HUDEP-2 (cell line): ENCODE data around the gene ACSBG1.

Source experiments
- DNase-seq, 76 experiments: peaks; one replicate each; lab custom pipeline; 2025; ENCODE audit not compliant: unreplicated experiment in 76 of 76; lab: John Stamatoyannopoulos, UW

The ACSBG1 gene

GRCh38 chr15:78204351-78205309 is 29.7 kb downstream of the ACSBG1 start:
- DNase-seq: no peak

- DNase-seq: peak in 15 of 76 experiments; percentile 5 to 31 (median 16)
These were observed 30.8 kb downstream of the ACSBG1 start for GRCh38 chr15:78203346-78204225.

GRCh38 chr15:78201281-78202190 is 32.8 kb downstream of the ACSBG1 start:
- no peak for DNase-seq

GRCh38 chr15:78200276-78200930 is 34.0 kb downstream of the ACSBG1 start:
- no peak for DNase-seq

- DNase-seq: no peak
These were observed 36.7 kb downstream of the ACSBG1 start for GRCh38 chr15:78197632-78198031.

GRCh38 chr15:78195735-78196201 is 38.6 kb downstream of the ACSBG1 start:
- peak in 11 of 76 experiments; percentile 3 to 33 (median 15) for DNase-seq

- no peak for DNase-seq
These were observed 39.8 kb downstream of the ACSBG1 start for GRCh38 chr15:78194568-78194925.

GRCh38 chr15:78193731-78194567 is 40.4 kb downstream of the ACSBG1 start:
- no peak for DNase-seq

GRCh38 chr15:78192826-78193594 is 41.4 kb downstream of the ACSBG1 start:
- DNase-seq: no peak

- no peak for DNase-seq
These were observed 51.5 kb downstream of the ACSBG1 start for GRCh38 chr15:78182821-78183220.

GRCh38 chr15:78182336-78182700 is 52.0 kb downstream of the ACSBG1 start:
- DNase-seq: no peak

GRCh38 chr15:78179906-78180305 is 54.5 kb downstream of the ACSBG1 start:
- DNase-seq: no peak

- no peak for DNase-seq
These were observed 55.0 kb downstream of the ACSBG1 start for GRCh38 chr15:78179286-78179840.

- no peak for DNase-seq
These were observed 56.3 kb downstream of the ACSBG1 start for GRCh38 chr15:78178064-78178463.

- peak in 41 of 76 experiments; percentile 4 to 51 (median 28) for DNase-seq
These were observed 56.9 kb downstream of the ACSBG1 start for GRCh38 chr15:78177447-78177873.

GRCh38 chr15:78175330-78175729 is 59.0 kb downstream of the ACSBG1 start:
- DNase-seq: no peak

GRCh38 chr15:78174401-78174800 is 60.0 kb downstream of the ACSBG1 start:
- no peak for DNase-seq
